GM19455 (cell line): ENCODE data around the gene SLC25A26.
"Not testable (repeated sequence)": the region's sequence is repeated elsewhere in the genome, so short reads cannot be mapped to it uniquely, and the experiment has no call there.

ENCODE experiments used
- ATAC-seq: cut with Tn5 transposase; IDR thresholded peaks from one replicate; pipeline ENCODE4 v1.9.1; 2021; ENCODE audit not compliant: unreplicated experiment

The SLC25A26 gene

DNA sequence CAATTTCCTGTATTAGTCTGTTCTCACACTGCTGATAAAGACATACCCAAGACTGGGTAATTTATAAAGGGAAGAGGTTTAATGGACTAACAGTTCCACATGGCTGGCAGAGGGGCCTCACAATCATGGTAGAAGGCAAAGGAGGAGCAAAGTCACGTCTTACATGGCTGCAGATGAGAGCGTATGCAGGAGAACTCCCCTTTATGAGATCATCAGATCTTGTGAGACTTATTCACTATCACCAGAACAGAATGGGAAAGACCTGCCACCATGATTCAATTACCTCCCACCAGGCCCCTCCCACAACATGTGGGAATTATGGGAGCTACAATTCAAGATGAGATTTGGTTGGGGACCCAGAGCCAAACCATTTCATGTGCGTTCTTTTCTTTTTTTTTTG is 5.3 kb downstream of the SLC25A26 start:
- not testable (repeated sequence) for ATAC-seq

DNA sequence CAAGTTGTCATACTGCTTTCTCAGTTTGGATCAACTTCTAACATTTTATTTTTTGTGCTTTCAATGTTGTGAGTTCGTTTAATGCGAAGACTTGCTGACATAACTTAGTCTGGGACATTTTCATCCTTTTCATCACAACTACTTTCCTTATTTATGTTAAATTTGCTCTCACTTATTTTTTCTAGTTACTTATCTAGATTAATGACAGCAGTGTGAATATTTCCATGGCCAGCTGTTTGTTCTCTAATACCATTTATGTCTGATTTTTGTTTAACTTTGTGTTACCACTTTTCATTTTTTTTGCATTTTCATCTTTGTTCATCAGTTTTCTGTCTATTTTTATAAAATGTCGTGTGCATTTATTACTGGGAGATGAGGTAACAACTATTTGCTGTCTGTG is 6.2 kb downstream of the SLC25A26 start:
- no peak for ATAC-seq

DNA sequence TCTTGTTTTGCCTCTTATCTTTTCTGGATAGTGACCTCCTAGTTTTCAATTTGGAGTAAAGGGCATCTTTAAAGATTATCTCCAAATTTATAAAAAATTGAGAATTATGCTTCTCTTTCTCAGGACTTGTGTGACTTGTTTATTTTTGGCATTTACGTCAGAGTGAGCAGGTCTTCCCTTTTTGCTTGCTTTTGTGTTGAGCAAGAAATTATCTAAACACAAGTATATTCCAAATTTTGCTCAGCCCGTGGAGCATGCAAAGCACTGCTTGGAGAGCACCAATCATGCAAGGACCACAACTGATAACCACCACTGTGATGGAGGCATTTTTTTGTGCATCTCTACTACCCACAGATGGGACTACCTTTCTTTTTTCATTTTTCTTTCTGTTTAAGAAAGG is 7.1 kb downstream of the SLC25A26 start:
- no peak for ATAC-seq

DNA sequence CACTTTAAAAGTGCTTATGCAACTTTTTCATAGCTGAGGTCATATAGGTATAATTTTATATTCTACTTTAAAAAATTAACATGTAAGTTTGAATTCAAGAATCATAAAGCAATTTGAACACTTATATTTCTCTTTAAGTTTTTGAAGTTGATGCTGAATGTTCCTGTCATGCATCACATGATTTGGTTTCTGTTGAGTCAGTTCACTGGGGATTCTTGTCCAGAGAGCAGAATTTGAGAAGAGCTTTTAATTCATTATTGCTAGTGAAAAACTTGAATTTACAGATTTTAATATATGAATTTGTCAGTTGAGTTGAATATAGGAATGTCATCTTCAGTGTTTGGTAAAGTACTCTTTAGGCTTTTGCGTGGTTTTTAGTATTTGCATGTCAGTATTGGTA is 7.9 kb downstream of the SLC25A26 start:
- no peak for ATAC-seq

DNA sequence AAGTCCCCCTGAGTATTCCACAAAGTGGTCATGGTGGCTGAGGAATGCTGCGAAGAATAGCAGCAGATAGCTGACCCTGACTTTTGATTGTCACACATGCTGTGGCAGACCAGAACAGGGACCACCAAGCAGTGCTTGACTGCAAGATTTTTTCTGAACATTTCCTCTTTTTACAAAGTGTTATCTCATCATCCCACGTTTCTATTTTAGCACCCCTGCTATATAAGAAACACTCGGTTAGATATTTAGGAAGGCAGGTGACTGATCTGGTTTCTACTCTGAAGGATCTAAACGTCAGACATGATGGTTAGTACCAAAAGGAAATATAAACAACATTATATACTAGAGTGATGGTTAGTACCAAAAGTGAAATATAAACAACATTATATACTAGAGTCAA is 9.1 kb downstream of the SLC25A26 start:
- ATAC-seq = no peak

DNA sequence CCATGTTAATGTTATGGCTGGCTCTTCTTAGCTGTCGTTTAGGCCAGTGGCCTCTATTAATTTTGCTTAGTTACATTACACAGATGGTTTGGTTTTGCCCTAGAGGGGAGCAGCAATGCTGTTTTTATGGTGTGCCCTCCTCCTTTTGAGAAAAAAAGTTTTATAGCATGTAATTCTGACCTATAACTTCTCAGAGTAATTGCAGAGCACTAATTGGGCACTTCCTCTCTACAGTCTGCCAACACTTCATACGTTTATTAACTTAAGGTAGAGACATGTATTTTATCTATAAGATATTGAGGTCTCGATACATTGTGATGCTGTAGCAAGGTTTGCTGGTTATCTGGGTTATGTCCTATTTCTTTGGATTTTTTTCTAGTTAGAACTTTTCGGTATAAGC is 12.2 kb downstream of the SLC25A26 start:
- no peak for ATAC-seq

DNA sequence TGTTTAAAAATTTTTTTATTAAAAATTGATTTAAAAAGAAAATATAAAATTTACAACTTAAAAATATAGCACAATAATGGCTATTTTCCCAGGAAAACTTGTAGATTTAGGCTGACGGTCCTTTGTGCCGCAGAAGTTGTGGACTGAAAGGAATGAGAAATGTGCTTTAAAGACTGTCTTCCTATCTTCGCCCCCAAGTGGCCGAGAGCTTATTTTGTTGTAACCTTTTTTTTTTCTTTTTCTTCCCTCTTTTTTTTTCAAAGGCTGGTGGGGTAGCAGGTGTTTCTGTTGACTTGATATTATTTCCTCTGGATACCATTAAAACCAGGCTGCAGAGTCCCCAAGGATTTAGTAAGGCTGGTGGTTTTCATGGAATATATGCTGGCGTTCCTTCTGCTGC is 15.5 kb downstream of the SLC25A26 start:
- no peak for ATAC-seq

- no peak for ATAC-seq
Measured at GRCh38 chr3:66237552-66237951, 16.8 kb downstream of the SLC25A26 start.

GRCh38 chr3:66239513-66240123 is 18.8 kb downstream of the SLC25A26 start:
- ATAC-seq = no peak

- ATAC-seq = no peak
Measured at GRCh38 chr3:66241466-66241865, 20.7 kb downstream of the SLC25A26 start.

- ATAC-seq = no peak
Measured at GRCh38 chr3:66242788-66243464, 22.1 kb downstream of the SLC25A26 start.

GRCh38 chr3:66248641-66249040 is 27.8 kb downstream of the SLC25A26 start:
- no peak for ATAC-seq

- no peak for ATAC-seq
Measured at GRCh38 chr3:66253790-66254620, 33.2 kb downstream of the SLC25A26 start.

GRCh38 chr3:66255865-66256264 is 35.1 kb downstream of the SLC25A26 start:
- no peak for ATAC-seq

- no peak for ATAC-seq
Measured at GRCh38 chr3:66256806-66257205, 36.0 kb downstream of the SLC25A26 start.

- ATAC-seq = no peak
Measured at GRCh38 chr3:66259566-66260255, 38.9 kb downstream of the SLC25A26 start.

- no peak for ATAC-seq
Measured at GRCh38 chr3:66260431-66260830, 39.6 kb downstream of the SLC25A26 start.

DNA sequence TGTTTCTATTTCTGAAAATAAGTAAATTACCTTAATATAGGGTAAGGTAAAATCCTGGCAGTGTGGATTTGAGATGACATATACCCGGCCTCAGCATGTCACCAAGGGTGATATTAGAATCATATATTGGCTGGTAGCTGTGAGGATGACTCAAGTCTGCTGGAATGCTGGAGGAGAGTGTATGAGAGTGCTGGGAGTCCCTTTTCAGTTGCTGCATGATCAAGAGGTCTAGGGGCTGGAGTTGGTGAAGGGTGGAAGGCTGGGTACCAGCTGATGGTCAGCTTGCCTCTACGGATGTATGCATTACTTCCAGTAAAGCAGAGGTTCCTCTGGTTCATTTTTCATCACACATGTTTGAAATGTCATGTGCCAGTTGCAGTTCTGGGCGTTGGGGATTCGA is 40.6 kb downstream of the SLC25A26 start:
- ATAC-seq = no peak

DNA sequence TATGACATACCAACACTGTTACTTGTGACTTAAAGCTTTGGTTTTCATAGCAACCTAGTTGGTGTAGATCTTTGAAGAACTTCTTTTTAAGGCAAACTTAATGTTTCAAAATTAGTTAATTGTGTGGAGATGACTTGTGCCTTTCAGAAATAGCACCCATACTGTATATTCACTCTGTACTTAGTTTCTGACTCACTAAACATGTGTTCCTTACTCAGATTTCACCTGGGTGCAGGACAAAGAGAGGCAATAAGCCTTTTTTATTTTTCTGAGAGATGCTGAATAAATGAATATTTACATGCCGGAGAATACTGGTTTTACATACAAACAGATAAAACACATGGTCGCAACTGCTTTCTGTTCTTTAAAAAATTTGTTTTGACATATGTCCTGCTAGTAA is 44.8 kb downstream of the SLC25A26 start:
- no peak for ATAC-seq

GRCh38 chr3:66266551-66266950 is 45.8 kb downstream of the SLC25A26 start:
- no peak for ATAC-seq

DNA sequence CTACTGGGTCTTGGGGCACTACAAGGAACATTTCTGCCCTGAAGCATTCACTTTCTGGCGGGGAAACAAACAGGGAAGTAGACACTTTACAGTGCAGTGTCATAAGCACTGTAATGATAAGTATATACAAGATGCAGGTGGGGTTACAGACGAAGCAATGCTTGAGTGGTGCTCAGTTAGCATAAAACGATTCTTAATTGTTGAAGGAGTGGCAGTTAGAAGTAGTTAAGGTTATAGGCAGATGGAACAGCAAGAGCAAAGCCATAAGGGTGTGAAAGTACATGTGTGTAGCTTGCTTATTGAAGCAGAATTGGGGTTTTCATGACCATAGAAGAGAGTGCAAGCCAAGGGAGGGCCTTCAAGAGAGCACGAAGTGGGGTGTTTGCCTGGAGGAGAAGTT is 46.2 kb downstream of the SLC25A26 start:
- ATAC-seq = no peak

- ATAC-seq = no peak
Measured at GRCh38 chr3:66267906-66268305, 47.1 kb downstream of the SLC25A26 start.
